Effector memory CD8-positive, alpha-beta T cell (primary cell): Measurements from ENCODE around the gene RAD51AP2.
"Not testable (repeated sequence)": the region's sequence is repeated elsewhere in the genome, so short reads cannot be mapped to it uniquely, and the experiment has no call there.

ENCODE experiments used
- ATAC-seq: fragments of 150-1000 bp; cut with Tn5 transposase; replicated peaks from 2 replicates; pipeline ENCODE4 v1.10.0; 2021; ENCODE audit warnings: mild to moderate bottlenecking, moderate library complexity
- DNase-seq, 3 experiments: peaks; one replicate each; pipeline ENCODE4 v3.0.0; 2021
- H3K27ac Mint-ChIP-seq, 2 donors: one replicate each; pipeline ENCODE4 v1.8.0; 2022; ENCODE audit warnings: mild to moderate bottlenecking in 2 of 2, mixed read lengths in 2 of 2, moderate library complexity in 2 of 2
- H3K27me3 Mint-ChIP-seq, 2 donors: one replicate each; pipeline ENCODE4 v1.8.0; 2022; ENCODE audit warnings: mixed read lengths in 2 of 2
- H3K36me3 Mint-ChIP-seq: one replicate; pipeline ENCODE4 v1.8.0; 2022; ENCODE audit warnings: mild to moderate bottlenecking, moderate library complexity, mixed read lengths; ENCODE audit not compliant: insufficient read depth
- H3K4me1 Mint-ChIP-seq, 2 donors: one replicate each; pipeline ENCODE4 v1.8.0; 2022; ENCODE audit warnings: low read depth in 2 of 2, mixed read lengths in 2 of 2
- H3K4me3 Mint-ChIP-seq, 2 donors: one replicate each; pipeline ENCODE4 v1.8.0; 2022; ENCODE audit warnings: mild to moderate bottlenecking in 2 of 2, mixed read lengths in 2 of 2, moderate library complexity in 2 of 2
- H3K9me3 Mint-ChIP-seq, 2 donors: one replicate each; pipeline ENCODE4 v1.8.0; 2022; ENCODE audit warnings: mixed read lengths in 2 of 2
- total RNA-seq, 9 experiments: gene quantifications; one replicate each; lab custom pipeline; 2026; lab: John Stamatoyannopoulos, UW

Gene RAD51AP2
- 0 reads per million in 9 experiments for total RNA-seq

- Mint-ChIP-seq H3K36me3 (no peaks in the 10 kb centered on the region), H3K27me3 (no peaks in the 10 kb centered on the region), H3K27ac (no peak within 1 kb of the TSS), H3K4me3 (no peak within 1 kb of the TSS), H3K9me3 (peaks cover 0 to 4% of the 10 kb centered on the region in 2 donors), H3K4me1 (no peaks in the 10 kb centered on the region)
- DNase-seq (no peak), ATAC-seq (no peak)
Measured at GRCh38 chr2:17518212-17519154, at the start of gene RAD51AP2. TSS of gene RAD51AP2 (minus strand) at chr2:17518440. CDS start at chr2:17518415, 25 bp downstream.

GRCh38 chr2:17565726-17566125 lies 47.5 kb upstream of the RAD51AP2 start:
- H3K9me3 Mint-ChIP-seq, ATAC-seq, DNase-seq, H3K4me3 Mint-ChIP-seq, H3K36me3 Mint-ChIP-seq, H3K4me1 Mint-ChIP-seq, H3K27me3 Mint-ChIP-seq, H3K27ac Mint-ChIP-seq: not testable (repeated sequence)

GRCh38 chr2:17558878-17559277 lies 40.6 kb upstream of the RAD51AP2 start:
- DNase-seq (no peak), ATAC-seq (no peak)
- H3K4me1 Mint-ChIP-seq, result no peaks in the 10 kb centered on the region
- peaks cover 0 to 3% of the 10 kb centered on the region in 2 donors for H3K9me3 Mint-ChIP-seq
- no peaks in the 10 kb centered on the region for H3K36me3 Mint-ChIP-seq
- H3K4me3 Mint-ChIP-seq, result no peak overlapping the region
- no peak overlapping the region for H3K27ac Mint-ChIP-seq
- H3K27me3 Mint-ChIP-seq, result no peaks in the 10 kb centered on the region

- H3K4me3 Mint-ChIP-seq, result no peak overlapping the region
Measured at GRCh38 chr2:17558053-17558452, 39.8 kb upstream of the RAD51AP2 start.

GRCh38 chr2:17557596-17557995 lies 39.4 kb upstream of the RAD51AP2 start:
- peaks cover 0 to under 1% of the 10 kb centered on the region in 2 donors for H3K9me3 Mint-ChIP-seq
- no peak for ATAC-seq
- H3K4me3 Mint-ChIP-seq, result no peak overlapping the region
- H3K4me1 Mint-ChIP-seq, result no peaks in the 10 kb centered on the region
- no peaks in the 10 kb centered on the region for H3K36me3 Mint-ChIP-seq
- H3K27me3 Mint-ChIP-seq, result no peaks in the 10 kb centered on the region
- H3K27ac Mint-ChIP-seq, result no peak overlapping the region
- DNase-seq, result no peak

More at GRCh38 chr2:17558053-17558452, 39.8 kb upstream of the RAD51AP2 start:
- DNase-seq (no peak), ATAC-seq (no peak)
- H3K27me3 Mint-ChIP-seq, result no peaks in the 10 kb centered on the region
- no peak overlapping the region for H3K27ac Mint-ChIP-seq
- H3K9me3 Mint-ChIP-seq, result peaks cover 0 to 3% of the 10 kb centered on the region in 2 donors
- no peaks in the 10 kb centered on the region for H3K4me1 Mint-ChIP-seq
- H3K36me3 Mint-ChIP-seq, result no peaks in the 10 kb centered on the region

GRCh38 chr2:17555150-17555549 lies 36.9 kb upstream of the RAD51AP2 start:
- ATAC-seq, result no peak
- no peak for DNase-seq
- no peak overlapping the region for H3K27ac Mint-ChIP-seq
- H3K4me3 Mint-ChIP-seq, result no peak overlapping the region
- H3K9me3 Mint-ChIP-seq, result no peaks in the 10 kb centered on the region
- H3K27me3 Mint-ChIP-seq, result no peaks in the 10 kb centered on the region
- no peaks in the 10 kb centered on the region for H3K36me3 Mint-ChIP-seq
- no peaks in the 10 kb centered on the region for H3K4me1 Mint-ChIP-seq

- Mint-ChIP-seq H3K9me3 (peaks cover 2 to 7% of the 10 kb centered on the region in 2 donors), H3K27me3 (peaks cover 0 to 16% of the 10 kb centered on the region in 2 donors), H3K27ac (no peak overlapping the region)
Measured at GRCh38 chr2:17550907-17551306, 32.7 kb upstream of the RAD51AP2 start.

GRCh38 chr2:17547737-17548136 lies 29.5 kb upstream of the RAD51AP2 start:
- Mint-ChIP-seq H3K27ac (no peak overlapping the region), H3K9me3 (peaks cover 2 to 7% of the 10 kb centered on the region in 2 donors), H3K4me1 (no peaks in the 10 kb centered on the region), H3K27me3 (peaks cover 0 to 24% of the 10 kb centered on the region in 2 donors), H3K36me3 (no peaks in the 10 kb centered on the region), H3K4me3 (no peak overlapping the region)
- DNase-seq, result no peak
- ATAC-seq, result no peak

More at GRCh38 chr2:17550907-17551306, 32.7 kb upstream of the RAD51AP2 start:
- no peak overlapping the region for H3K4me3 Mint-ChIP-seq
- DNase-seq (no peak), ATAC-seq (no peak)
- no peaks in the 10 kb centered on the region for H3K36me3 Mint-ChIP-seq
- H3K4me1 Mint-ChIP-seq, result no peaks in the 10 kb centered on the region

GRCh38 chr2:17547237-17547636 lies 29.0 kb upstream of the RAD51AP2 start:
- H3K9me3 Mint-ChIP-seq, result peaks cover 2 to 7% of the 10 kb centered on the region in 2 donors
- no peak for DNase-seq

GRCh38 chr2:17545680-17546613 lies 27.7 kb upstream of the RAD51AP2 start:
- DNase-seq (no peak), ATAC-seq (no peak)
- Mint-ChIP-seq H3K27me3 (peaks cover 9 to 37% of the 10 kb centered on the region in 2 donors), H3K27ac (no peak overlapping the region), H3K4me1 (no peaks in the 10 kb centered on the region), H3K36me3 (no peaks in the 10 kb centered on the region), H3K4me3 (no peak overlapping the region), H3K9me3 (peaks cover 4 to 7% of the 10 kb centered on the region in 2 donors)

More at GRCh38 chr2:17547237-17547636, 29.0 kb upstream of the RAD51AP2 start:
- no peaks in the 10 kb centered on the region for H3K36me3 Mint-ChIP-seq
- no peak overlapping the region for H3K4me3 Mint-ChIP-seq
- no peak overlapping the region for H3K27ac Mint-ChIP-seq
- peaks cover 0 to 26% of the 10 kb centered on the region in 2 donors for H3K27me3 Mint-ChIP-seq
- no peak for ATAC-seq
- no peaks in the 10 kb centered on the region for H3K4me1 Mint-ChIP-seq

GRCh38 chr2:17544256-17544655 lies 26.0 kb upstream of the RAD51AP2 start:
- Mint-ChIP-seq H3K27me3 (peaks cover 21 to 54% of the 10 kb centered on the region in 2 donors), H3K4me1 (no peaks in the 10 kb centered on the region), H3K36me3 (no peaks in the 10 kb centered on the region), H3K9me3 (peaks cover 4 to 7% of the 10 kb centered on the region in 2 donors), H3K27ac (no peak overlapping the region), H3K4me3 (no peak overlapping the region)
- no peak for ATAC-seq
- DNase-seq, result no peak

- H3K36me3 Mint-ChIP-seq, result no peaks in the 10 kb centered on the region
- peaks cover 4 to 7% of the 10 kb centered on the region in 2 donors for H3K9me3 Mint-ChIP-seq
- H3K4me3 Mint-ChIP-seq, result no peak overlapping the region
- H3K4me1 Mint-ChIP-seq, result no peaks in the 10 kb centered on the region
- no peak for ATAC-seq
- peaks cover 21 to 56% of the 10 kb centered on the region in 2 donors for H3K27me3 Mint-ChIP-seq
- no peak overlapping the region for H3K27ac Mint-ChIP-seq
- no peak for DNase-seq
Measured at GRCh38 chr2:17543848-17544247, 25.6 kb upstream of the RAD51AP2 start.

GRCh38 chr2:17543131-17543660 lies 25.0 kb upstream of the RAD51AP2 start:
- no peak overlapping the region for H3K27ac Mint-ChIP-seq
- no peak overlapping the region for H3K4me3 Mint-ChIP-seq
- peaks cover 25 to 56% of the 10 kb centered on the region in 2 donors for H3K27me3 Mint-ChIP-seq
- no peaks in the 10 kb centered on the region for H3K36me3 Mint-ChIP-seq
- no peak for DNase-seq
- no peaks in the 10 kb centered on the region for H3K4me1 Mint-ChIP-seq
- ATAC-seq, result no peak
- H3K9me3 Mint-ChIP-seq, result peaks cover under 1 to 2% of the 10 kb centered on the region in 2 donors
